Measurements from ENCODE around the gene NPFFR2. TPM values are rescaled to one million over a fixed set of nuclear protein-coding genes. Genes with fewer than 3 reads are reported as not detected.

NPFFR2 gene
- total RNA-seq (not detected), polyA plus RNA-seq (ENCODE audit: insufficient read length in 6 of 6) (not detected)
- long read RNA-seq, donor 1, result 0 reads
- long read RNA-seq, donor 2, result 0 reads
- long read RNA-seq, donor 3, result 0 reads
- long read RNA-seq, donor 4, result 0 reads
- long read RNA-seq, donor 5, result 0 reads
- long read RNA-seq, donor 6, result 0 reads
- long read RNA-seq, donor 7, result 0 reads
- long read RNA-seq, donor 8, result 0 reads
- long read RNA-seq, donor 9, result 0 reads
- long read RNA-seq, donor 10, result 0 reads
- long read RNA-seq, donor 11, result 0 reads
- long read RNA-seq, donor 12, partial matches to known transcripts, result 0 of 1 reads
- long read RNA-seq, donor 12, other reads (novel, unspliced or antisense), result 0 of 1 reads

DNA sequence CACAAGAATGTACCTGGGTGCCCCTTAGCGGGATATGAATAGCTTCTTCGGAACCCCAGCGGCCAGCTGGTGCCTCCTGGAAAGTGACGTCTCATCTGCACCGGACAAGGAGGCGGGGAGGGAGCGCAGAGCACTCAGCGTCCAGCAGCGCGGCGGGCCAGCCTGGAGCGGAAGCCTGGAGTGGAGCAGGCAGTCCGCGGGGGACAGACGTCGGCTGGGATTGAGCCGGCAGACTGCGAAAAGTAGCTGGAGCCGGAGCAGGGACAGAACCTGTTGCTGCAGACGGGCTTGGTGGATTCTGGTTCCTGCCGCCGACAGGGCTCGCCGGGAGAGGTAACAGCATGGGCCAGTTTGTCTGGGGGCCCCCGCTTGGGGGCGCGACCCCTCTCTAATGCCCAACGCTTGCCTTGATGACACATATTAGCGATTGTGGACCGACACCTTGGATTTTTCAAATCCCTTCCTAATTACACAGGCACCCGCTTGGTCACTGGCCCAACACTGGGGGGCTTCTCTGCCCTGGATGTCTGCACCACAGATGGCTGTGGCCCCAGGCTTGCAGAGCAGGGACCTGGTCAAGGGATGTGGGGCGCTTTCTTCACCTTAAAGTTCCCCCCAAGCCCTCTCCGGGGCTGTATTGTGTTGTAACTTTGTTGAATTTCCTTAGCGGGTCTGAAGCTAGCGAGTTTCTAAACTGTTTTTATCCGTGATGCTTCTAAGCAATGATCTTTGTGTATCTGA is at the start of gene NPFFR2:
Gene NPFFR2 (plus strand): TSS at position 133 of the 741 bp plus-strand sequence. CDS start 96,592 bp downstream, outside the sequence.
- H3K36me3 ChIP-seq, result no peaks in the 10 kb centered on the region
- intact Hi-C loops (cut with DNase I), result no loop called here
- no peaks in the 10 kb centered on the region for H3K4me1 ChIP-seq
- no peak within 1 kb of the TSS for H3K4me3 ChIP-seq
- DNase-seq (peak; percentile 8 to 85 (median 34)), ATAC-seq (peak; percentile 87)
- H3K9me3 ChIP-seq, result no peaks in the 10 kb centered on the region
- TF ChIP-seq, protein P1, sequence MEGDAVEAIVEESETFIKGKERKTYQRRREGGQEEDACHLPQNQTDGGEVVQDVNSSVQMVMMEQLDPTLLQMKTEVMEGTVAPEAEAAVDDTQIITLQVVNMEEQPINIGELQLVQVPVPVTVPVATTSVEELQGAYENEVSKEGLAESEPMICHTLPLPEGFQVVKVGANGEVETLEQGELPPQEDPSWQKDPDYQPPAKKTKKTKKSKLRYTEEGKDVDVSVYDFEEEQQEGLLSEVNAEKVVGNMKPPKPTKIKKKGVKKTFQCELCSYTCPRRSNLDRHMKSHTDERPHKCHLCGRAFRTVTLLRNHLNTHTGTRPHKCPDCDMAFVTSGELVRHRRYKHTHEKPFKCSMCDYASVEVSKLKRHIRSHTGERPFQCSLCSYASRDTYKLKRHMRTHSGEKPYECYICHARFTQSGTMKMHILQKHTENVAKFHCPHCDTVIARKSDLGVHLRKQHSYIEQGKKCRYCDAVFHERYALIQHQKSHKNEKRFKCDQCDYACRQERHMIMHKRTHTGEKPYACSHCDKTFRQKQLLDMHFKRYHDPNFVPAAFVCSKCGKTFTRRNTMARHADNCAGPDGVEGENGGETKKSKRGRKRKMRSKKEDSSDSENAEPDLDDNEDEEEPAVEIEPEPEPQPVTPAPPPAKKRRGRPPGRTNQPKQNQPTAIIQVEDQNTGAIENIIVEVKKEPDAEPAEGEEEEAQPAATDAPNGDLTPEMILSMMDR (IDR thresholded peaks at IDR 0.05), result no peak
- no peak within 1 kb of the TSS for H3K27ac ChIP-seq
- peaks cover 8 to 24% of the 10 kb centered on the region in 2 donors for H3K27me3 ChIP-seq

DNA sequence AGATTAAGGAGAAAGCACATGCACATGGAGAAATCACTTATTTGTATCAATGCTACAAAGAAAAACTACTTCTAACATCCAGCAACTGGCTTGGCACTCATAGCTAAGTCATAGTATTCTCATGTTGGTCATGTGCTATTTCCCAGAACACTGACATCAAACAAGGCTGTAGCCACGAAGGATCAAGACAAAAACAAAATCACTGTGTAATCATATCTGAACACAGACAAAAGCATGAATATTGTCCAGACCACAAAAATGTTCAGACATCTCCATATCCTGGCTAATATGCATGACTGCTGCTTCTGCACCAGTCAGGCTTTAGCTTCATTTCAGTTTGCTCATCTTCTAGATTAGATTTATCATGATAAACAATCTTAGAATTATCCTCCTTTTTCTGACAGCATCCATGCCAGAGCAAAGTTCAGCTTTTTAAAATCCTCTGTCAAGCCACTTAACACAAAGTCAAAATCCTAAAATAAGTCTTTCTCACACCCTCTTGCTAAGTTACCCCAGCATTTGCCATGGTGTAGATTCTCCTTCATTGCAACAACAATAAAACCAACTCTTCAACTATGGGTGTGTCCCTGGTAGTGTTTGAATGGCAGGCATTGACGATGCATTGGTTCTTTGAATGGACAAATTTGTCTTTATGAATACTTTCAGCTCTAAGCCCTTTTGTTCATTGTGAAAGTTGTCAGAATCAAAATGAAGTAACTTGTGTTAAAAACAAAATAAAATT is 39.1 kb upstream of the NPFFR2 start:
- peaks cover 0 to 31% of the 10 kb centered on the region in 2 donors for H3K9me3 ChIP-seq
- intact Hi-C loops (cut with DNase I), result no loop called here
- no peaks in the 10 kb centered on the region for H3K27me3 ChIP-seq

DNA sequence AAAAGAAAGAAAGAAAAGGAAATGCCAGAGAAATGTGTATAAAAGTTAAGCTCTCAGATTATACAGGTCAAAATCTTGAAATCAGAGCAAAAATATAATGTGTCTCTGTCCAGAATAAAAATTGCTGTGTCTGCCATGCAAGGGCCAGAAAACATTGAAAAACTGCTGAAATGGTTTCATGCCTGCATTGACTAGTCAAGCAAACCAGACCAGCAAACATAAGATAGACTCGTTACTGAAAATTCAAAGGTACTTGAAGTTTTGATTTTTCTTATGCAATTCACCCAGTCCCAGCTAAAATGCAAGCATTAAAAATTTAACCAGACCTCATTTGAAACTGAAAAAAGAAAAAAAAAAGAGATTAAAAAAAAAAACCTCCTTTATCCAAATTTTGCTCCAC is 37.2 kb upstream of the NPFFR2 start:
- Histone ChIP-seq H3K27ac (no peak overlapping the region), H3K36me3 (no peaks in the 10 kb centered on the region), H3K4me3 (no peak overlapping the region), H3K9me3 (peaks cover 0 to 37% of the 10 kb centered on the region in 2 donors), H3K4me1 (no peaks in the 10 kb centered on the region), H3K27me3 (no peaks in the 10 kb centered on the region)
- TF ChIP-seq, protein P1 (IDR thresholded peaks at IDR 0.05), result no peak
- intact Hi-C loops (cut with DNase I), result no loop called here
- no peak for DNase-seq
- no peak for ATAC-seq

More for the DNA sequence above, 39.1 kb upstream of the NPFFR2 start:
- H3K27ac ChIP-seq, result no peak overlapping the region
- H3K4me1 ChIP-seq, result no peaks in the 10 kb centered on the region
- ATAC-seq (no peak), DNase-seq (no peak)
- TF ChIP-seq, protein P1 (IDR thresholded peaks at IDR 0.05), result no peak
- H3K36me3 ChIP-seq, result no peaks in the 10 kb centered on the region
- H3K4me3 ChIP-seq, result no peak overlapping the region

DNA sequence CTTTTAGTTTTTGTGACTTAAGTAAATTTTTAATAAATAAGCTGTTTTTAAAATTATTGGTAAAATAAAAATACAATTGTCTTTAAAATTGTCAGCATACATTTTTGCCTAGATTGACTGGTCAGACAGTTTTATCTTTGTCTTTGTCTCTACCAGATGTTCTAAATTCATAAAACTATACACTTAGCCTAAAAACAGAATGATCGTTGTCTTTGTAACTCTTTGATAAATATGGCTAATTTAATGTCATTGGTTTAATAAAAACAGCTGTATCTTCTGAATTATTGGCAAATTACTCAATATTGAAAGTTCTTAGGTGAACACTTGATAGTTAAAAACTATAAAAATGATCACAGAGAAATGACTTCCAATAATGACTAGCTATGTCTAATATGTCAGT is 36.5 kb upstream of the NPFFR2 start:
- TF ChIP-seq, protein P1 (IDR thresholded peaks at IDR 0.05), result no peak
- no peak for DNase-seq

More for the DNA sequence above, 36.5 kb upstream of the NPFFR2 start:
- Histone ChIP-seq H3K4me1 (no peaks in the 10 kb centered on the region), H3K4me3 (no peak overlapping the region), H3K36me3 (no peaks in the 10 kb centered on the region), H3K27ac (no peak overlapping the region), H3K27me3 (no peaks in the 10 kb centered on the region), H3K9me3 (peaks cover 0 to 41% of the 10 kb centered on the region in 2 donors)
- intact Hi-C loops (cut with DNase I), result no loop called here
- ATAC-seq, result no peak
